Thyroid gland (tissue), 4 donors: ENCODE results near the gene TP53I13.

Experiments used
- POLR2A ChIP-seq, 2 donors: fragments of 450-650 bp; IDR thresholded peaks; one replicate each; pipeline ENCODE4 v1.6.1; 2017; ENCODE audit warnings: antibody characterized with exemption in 2 of 2, mild to moderate bottlenecking in 2 of 2, moderate library complexity in 1 of 2
- TF ChIP-seq, protein P1 (sequence below), 6 experiments: fragments of 200-600 bp in 3 of 6; fragments of 450-650 bp in 3 of 6; sonication (generic) in 3 of 6; IDR thresholded peaks; one replicate each; pipeline ENCODE4 v1.5.1; 2016 to 2019; ENCODE audit warnings: antibody characterized with exemption in 6 of 6, mild to moderate bottlenecking in 2 of 6, inconsistent platforms in 1 of 6, moderate library complexity in 1 of 6

- TF ChIP-seq POLR2A (IDR thresholded peaks at IDR 0.05) = no peak
- TF ChIP-seq, protein P1, sequence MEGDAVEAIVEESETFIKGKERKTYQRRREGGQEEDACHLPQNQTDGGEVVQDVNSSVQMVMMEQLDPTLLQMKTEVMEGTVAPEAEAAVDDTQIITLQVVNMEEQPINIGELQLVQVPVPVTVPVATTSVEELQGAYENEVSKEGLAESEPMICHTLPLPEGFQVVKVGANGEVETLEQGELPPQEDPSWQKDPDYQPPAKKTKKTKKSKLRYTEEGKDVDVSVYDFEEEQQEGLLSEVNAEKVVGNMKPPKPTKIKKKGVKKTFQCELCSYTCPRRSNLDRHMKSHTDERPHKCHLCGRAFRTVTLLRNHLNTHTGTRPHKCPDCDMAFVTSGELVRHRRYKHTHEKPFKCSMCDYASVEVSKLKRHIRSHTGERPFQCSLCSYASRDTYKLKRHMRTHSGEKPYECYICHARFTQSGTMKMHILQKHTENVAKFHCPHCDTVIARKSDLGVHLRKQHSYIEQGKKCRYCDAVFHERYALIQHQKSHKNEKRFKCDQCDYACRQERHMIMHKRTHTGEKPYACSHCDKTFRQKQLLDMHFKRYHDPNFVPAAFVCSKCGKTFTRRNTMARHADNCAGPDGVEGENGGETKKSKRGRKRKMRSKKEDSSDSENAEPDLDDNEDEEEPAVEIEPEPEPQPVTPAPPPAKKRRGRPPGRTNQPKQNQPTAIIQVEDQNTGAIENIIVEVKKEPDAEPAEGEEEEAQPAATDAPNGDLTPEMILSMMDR (IDR thresholded peaks at IDR 0.05) = peak in 3 of 6 experiments; percentile 20 to 56 (median 51)
Measured at GRCh38 chr17:29617481-29618271, 49.2 kb downstream of the TP53I13 start.
